ENCODE measurements around the gene ITGAL. TPM values are rescaled to one million over a fixed set of nuclear protein-coding genes. Genes with fewer than 3 reads are reported as not detected.
"Not testable (repeated sequence)": the region's sequence is repeated elsewhere in the genome, so short reads cannot be mapped to it uniquely, and the experiment has no call there.

Gene ITGAL
- polyA plus RNA-seq, 4 donors = 1.0 to 3.5 (median 1.7) TPM

DNA sequence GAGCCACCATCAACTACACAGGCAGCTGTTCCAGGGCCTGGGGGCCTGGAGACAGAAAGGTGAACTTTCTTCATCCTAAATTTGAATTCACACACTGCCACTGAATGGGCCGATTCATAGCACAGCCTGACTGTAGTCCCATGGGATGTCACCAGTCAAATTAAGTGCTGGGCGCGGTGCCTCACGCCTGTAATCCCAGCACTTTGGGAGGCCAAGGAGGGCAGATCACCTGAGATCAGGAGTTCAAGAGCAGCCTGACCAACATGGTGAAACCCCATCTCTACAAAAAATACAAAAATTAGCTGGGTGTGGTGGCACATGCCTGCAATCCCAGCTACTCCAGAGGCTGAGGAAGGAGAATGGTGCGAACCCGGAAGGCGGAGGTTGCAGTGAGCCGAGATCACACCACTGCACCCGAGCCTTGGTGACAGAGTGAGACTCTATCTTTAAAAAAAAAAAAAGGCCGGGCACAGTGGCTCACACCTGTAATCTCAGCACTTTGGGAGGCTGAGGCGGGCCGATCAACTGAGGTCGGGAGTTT, 67.5 kb downstream of the ITGAL start:
- DNase-seq (ENCODE audit: low read depth in 4 of 4, low spot score in 2 of 4) = not testable (repeated sequence)

GRCh38 chr16:30540916-30541464, 68.4 kb downstream of the ITGAL start:
- DNase-seq (ENCODE audit: low read depth in 4 of 4, low spot score in 2 of 4) = not testable (repeated sequence)

DNA sequence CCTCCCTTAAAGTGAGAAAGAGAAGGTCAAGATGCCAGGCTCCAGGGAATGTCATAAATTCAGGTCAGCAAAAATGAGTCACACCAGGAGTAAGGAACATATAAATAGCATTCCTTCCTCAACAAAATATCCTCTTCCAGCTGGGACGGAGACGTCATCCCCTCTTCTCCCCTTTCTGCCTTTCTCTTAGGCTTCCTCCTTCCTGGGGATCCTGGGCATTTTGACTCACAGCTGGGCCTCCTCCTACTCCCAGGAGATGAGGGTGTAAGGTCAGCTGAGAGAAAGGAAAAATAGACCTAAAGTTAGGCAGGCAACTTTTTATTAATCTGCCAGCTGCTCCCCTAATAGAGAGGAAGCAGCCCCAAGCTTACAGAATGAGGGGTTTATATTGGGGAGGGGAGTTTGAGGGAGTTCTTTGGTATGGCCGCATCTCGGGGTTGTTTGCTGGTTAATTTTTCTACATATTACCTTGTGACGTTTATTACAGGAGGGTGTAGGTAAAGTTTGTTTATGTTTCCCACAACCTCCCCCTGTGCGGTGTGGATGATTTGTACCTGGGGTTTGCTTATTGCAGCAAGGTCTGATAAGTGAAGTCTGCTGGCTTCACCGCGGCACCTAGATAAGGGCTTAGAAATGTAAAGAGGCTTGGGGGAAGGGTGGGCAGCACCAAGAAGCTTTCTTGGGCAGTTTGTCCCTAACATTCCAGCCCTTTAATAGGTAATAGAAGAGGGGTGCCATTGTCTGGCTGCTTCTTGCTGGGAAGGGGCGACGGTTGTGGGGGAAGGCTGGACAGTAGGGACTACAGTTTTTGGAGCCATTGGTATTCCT, 69.2 kb downstream of the ITGAL start:
- DNase-seq (ENCODE audit: low read depth in 4 of 4, low spot score in 2 of 4) = no peak

- no peak for DNase-seq (ENCODE audit: low read depth in 4 of 4, low spot score in 2 of 4)
These were observed 70.5 kb downstream of the ITGAL start for GRCh38 chr16:30543067-30543466.

DNA sequence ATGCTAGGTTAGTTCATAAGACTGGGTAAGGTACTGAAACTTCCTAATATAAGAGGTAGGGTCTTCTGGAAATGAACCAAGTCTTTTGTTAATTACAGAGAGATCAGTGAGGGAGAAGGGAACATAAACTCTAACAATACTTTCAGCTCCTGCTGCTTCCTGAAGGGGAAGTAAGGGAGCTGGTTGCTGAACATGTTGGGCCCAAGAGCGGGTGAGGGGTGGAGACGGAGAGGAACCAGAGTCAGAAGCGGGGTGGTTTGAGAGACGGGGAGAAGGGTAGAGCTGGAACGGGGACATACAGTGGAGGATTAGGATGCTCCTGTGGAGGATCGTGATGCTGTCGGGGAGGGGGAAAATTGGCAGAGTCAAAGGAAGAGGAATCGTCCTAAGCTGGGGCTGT, 73.6 kb downstream of the ITGAL start:
- no peak for DNase-seq (ENCODE audit: low read depth in 4 of 4, low spot score in 2 of 4)

DNA sequence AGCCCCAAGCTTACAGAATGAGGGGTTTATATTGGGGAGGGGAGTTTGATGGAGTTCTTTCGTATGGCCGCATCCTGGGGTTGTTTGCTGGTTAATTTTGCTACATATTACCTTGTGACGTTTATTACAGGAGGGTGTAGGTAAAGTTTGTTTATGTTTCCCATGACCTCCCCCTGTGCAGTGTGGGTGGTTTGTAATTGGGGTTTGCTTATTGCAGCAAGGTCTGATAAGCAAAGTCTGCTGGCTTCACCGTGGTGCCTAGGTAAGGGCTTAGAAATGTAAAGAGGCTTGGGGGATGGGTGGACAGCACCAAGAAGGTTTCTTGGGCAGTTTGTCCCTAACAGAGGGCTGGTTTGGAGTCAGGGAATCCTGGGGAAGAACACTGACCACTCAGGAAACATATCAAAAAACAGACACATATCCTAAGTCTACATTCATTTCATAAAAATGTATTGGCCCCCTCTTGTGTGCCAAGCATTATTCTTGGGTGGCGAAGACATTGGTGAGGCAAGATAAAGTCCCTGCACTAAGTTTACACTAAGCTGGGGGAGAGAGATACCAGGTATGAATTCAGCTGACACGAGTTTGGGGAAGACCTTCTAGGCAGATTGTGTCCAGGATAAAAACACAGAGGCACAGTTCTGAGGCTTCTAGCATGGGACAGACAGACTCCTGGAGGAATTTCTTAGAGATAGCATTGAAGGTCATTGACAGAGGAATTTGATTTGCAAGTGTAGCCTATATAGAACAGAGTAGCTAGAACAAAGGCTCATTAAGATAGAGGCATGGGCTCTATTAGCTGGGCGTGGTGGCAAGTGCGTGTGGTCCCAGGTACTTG, 76.1 kb downstream of the ITGAL start:
- DNase-seq (ENCODE audit: low read depth in 4 of 4, low spot score in 2 of 4) = no peak

GRCh38 chr16:30551781-30552180, 79.2 kb downstream of the ITGAL start:
- no peak for DNase-seq (ENCODE audit: low read depth in 4 of 4, low spot score in 2 of 4)

DNA sequence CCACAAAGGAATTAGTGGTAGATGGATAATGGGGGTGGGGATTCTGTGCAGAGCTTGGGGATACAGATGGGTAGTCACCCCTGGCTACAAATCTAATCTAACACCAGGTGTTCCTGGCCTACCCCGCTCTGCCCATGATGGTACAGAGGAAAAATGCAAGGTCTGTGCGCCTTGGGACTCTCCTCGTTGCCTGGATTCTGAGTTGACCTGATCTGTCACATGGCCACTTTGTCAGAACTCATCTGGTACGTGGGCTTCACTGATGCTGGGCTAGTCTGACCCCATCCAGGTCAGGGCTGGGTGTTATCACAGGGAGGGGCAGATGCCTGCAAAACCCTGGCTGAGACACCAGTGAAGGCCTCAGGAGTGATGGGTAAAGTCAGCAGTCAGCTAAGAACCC, 80.4 kb downstream of the ITGAL start:
- no peak for DNase-seq (ENCODE audit: low read depth in 4 of 4, low spot score in 2 of 4)

GRCh38 chr16:30553393-30553899, 80.9 kb downstream of the ITGAL start:
- no peak for DNase-seq (ENCODE audit: low read depth in 4 of 4, low spot score in 2 of 4)

- DNase-seq (ENCODE audit: low read depth in 4 of 4, low spot score in 2 of 4) = no peak
These were observed 82.2 kb downstream of the ITGAL start for GRCh38 chr16:30554557-30555314.

DNA sequence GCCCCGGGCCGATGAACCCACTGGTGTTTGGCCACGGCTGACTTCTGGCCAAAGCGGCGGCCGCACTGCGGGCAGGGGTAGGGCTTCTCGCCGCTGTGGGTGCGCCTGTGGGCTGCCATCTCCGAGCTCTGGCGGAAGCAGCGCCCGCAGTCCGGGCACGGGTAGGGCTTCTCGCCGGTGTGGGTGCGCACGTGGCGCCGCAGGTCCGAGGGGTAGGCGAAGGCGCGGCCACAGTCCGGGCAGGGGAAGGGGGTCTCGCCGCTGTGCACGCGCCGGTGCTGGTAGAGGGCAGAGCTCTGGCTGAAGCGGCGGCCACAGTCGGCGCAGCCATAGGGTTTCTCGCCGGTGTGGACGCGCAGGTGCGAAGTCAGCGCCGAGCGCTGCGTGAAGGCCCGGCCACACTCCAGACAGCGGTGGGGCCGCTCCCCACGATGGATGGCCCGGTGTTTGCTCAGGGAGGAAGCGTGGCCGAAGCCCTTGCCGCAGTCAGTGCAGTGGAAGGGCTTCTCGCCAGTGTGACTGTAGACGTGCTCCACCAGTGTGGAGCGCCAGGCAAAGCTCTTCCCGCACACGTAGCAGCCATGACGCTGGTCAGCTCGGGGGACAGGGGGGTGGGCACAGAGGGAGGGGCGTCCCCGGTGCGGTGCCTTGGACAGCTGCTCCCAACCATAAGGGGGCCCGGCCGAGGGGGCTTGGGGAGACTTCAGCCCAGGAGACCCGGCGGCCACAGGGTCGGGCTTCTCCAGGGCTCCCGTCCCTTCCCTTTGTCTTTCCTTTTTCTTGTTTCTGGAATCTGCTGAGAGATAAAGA, 83.0 kb downstream of the ITGAL start:
- DNase-seq (ENCODE audit: low read depth in 4 of 4, low spot score in 2 of 4) = no peak

GRCh38 chr16:30556125-30556473, 83.6 kb downstream of the ITGAL start:
- DNase-seq (ENCODE audit: low read depth in 4 of 4, low spot score in 2 of 4) = no peak

GRCh38 chr16:30557707-30557956, 85.1 kb downstream of the ITGAL start:
- no peak for DNase-seq (ENCODE audit: low read depth in 4 of 4, low spot score in 2 of 4)

DNA sequence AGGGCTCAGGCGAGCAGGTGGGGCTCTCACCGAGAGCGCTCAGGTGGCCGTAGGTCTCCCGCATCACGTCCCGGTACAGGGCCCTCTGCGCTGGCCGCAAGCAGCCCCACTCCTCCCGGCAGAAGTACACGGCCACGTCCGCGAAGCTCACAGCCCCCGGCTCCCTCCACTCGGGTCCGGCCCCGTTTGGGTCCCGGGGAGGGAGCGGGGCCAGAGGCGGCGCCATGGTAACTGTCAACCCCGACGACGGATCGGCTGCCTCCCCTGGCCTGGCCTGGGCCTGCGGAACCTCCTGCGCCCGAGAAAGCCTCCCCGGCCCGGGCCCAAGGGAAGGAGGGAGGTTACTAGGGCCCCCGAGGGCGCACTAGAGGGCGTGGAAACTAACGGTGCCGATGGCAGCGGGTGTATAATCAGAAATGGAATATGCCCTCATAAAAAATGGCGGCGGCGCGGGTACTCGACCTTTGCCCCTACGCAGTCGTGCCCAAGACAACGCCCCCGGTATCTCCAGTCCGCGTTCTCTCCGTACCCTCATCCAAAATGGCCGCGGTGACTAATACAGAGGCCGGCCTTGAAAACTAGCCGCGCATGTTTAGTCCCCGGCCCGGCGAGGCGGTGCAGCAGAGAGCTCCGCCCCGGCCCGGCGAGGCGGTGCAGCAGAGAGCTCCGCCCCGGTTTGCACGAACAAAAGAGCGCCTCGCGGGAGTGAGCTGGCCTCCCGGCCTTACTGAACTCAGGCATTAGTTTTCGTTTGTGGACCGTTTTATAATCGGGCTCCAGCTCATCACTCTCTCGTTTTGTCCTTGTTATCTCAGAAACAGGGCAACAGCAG, 85.6 kb downstream of the ITGAL start, which contains the start of gene ZNF764:
Gene ZNF764 (minus strand): TSS at position 418 of the 832 bp plus-strand sequence. CDS start 192 bp downstream, at position 226.
- DNase-seq (ENCODE audit: low read depth in 4 of 4, low spot score in 2 of 4) = peak; percentile 81 to 96 (median 90)

- DNase-seq (ENCODE audit: low read depth in 4 of 4, low spot score in 2 of 4) = no peak
These were observed 86.3 kb downstream of the ITGAL start for GRCh38 chr16:30558789-30559377.

DNA sequence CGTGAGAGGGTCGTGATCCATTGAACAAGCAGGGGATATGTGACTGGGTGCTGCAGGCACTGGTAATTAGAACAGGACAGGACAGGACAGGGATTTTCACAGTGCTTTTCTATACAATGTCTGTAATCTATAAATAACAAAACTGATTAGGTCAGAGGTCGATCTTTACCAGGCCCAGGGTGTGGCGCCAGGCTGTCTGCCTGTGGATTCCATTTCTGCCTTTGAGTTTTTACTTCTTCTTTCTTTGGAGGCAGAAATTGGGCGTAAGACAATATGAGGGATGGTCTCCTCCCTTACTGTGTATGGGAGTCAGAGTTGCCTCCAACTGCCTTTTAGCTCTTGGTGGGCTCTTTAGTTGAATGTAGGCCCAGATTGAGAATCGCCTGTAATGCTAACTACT, 87.1 kb downstream of the ITGAL start:
- no peak for DNase-seq (ENCODE audit: low read depth in 4 of 4, low spot score in 2 of 4)

DNA sequence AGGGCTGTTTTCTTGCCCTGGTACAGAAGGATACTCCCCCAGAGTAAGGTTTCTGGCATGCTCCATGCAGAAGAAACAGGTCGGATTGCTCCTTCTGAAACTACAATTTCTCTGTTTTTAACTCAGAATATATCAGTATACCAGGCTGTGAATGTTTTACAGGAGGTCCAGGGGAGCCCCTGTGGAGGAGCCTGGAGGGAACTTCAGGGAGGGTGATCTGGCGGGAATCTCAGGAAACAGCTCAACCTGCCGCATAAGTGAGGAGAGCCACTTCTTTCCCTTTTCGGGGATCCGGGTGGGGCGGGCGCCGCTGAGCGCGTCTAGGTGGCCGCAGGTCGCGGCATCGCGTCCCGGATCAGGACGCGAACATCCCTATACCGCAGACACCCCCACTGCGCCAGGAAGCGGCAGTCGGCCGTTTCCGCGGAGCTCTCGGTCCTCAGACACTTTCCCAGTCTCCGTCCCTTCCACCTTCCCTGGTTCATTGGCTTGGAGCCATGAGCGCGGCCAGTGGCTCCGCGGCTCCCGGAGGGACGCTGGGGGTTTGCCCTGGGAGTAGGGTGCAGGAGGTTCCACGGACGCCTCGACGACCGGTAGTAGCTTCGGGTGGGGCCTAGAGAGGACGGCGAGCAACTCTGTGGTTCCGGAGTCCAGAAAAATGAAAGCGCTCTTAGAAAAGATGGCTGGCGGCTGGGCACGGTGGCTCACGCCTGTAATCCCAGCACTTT, 88.7 kb downstream of the ITGAL start:
- no peak for DNase-seq (ENCODE audit: low read depth in 4 of 4, low spot score in 2 of 4)

DNA sequence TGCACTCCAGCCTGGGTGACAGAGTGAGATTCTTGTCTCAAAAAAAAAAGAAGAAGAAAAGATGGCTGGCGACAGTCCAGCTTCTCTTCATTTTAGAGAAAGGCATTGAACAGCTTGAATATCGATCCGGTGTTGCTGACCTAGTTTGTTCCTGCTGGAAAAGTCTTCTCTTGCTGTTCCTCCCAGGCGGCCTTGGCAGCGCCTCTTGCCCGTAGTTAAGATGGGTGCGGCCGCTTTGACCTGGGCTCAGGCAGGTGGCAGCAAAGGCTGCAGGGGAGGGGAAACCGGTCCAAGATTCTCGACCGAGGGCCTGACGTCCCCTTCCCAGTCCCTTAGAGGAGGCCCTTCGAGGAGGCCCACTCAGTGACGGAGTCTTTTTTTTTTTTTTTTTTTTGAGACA, 89.5 kb downstream of the ITGAL start:
- DNase-seq (ENCODE audit: low read depth in 4 of 4, low spot score in 2 of 4) = no peak

Measured in left renal cortex interstitium (tissue), 4 donors.